Measurements from ENCODE around the gene RPLP2.

The RPLP2 gene

DNA sequence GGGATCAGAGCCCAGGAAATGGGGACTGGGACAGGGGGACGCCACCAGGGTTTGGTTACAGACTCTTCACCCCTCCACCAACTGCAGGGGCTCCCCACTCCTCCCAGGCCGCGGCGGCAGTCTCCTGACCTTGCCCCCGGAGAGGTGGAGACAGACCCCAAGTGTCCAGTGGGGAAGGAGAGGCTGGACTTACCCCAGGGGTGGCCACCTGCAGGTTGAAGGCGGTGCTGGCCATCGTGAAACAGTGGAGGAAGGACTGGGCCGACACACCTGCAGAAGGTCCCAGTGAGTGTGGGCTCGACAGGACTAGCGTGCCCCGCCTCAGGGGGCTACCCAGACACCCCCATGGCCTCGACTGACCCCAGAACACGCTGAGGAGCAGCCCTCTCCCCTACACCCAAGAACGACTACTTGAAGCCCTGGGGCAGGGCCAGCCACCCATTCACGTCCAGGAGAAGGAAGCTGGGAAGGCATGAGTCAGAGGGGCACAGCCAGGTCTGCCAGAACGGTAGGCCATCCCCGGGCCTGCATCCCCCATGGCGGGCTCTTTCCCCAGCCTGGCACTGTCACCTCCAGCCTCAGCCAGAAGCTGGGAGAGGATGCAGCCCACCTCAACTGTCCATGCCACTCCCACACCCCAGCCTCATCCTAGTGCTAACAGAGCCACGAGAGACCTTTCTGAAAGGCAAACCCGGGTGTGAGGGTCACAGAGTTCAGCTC lies 34.7 kb upstream of the RPLP2 start:
- DNase-seq, result no peak

DNA sequence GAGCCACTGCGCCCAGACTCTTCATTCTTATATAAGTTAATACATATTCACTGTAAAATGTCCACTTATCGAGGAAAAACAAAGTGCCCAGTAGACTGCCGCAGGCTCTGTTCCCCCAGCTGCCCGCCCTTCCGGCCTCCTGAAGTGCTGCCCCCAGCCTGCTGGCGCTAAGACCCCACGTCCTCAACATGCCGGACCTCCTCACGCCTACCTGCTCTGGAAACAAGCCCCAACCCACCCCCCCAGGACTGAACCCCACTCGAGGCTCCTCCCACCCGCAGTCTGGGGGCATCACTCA lies 33.6 kb upstream of the RPLP2 start:
- DNase-seq, result no peak

DNA sequence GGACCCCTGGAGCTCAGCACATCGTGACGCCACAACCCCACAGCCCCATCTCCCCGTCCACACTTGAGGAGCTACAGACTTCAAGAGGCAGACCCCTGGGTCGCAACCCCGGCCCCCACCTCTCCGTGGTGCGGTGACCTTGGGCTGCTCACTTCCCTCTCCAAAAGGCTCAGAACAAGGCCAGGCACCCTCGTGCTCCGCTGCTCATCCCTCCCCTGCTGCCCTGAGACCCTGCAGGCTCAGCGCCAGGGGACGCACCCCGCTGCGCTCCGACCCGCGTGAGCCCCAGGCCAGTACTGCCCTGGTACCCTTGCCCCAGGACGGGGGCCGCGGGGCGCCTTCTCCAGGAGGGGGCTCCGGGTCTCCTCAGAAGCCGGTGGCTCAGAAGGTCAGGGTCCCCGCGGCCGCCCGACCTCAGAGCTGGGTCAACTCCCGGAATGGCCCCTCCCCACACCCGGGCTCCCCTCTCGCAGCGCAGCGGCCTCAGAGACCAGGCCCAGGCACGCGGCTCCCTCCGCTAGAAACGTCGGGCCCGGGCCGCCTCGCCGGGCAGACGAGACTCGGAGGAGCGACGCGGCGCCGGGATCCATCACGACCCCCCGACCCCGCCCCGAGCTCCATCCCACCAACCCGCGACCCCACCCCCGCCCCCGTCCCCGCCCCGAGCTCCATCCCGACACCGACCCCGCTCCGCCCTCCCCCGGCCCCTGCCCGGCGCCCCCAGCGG lies 33.0 kb upstream of the RPLP2 start:
- DNase-seq, result peak; percentile 35

DNA sequence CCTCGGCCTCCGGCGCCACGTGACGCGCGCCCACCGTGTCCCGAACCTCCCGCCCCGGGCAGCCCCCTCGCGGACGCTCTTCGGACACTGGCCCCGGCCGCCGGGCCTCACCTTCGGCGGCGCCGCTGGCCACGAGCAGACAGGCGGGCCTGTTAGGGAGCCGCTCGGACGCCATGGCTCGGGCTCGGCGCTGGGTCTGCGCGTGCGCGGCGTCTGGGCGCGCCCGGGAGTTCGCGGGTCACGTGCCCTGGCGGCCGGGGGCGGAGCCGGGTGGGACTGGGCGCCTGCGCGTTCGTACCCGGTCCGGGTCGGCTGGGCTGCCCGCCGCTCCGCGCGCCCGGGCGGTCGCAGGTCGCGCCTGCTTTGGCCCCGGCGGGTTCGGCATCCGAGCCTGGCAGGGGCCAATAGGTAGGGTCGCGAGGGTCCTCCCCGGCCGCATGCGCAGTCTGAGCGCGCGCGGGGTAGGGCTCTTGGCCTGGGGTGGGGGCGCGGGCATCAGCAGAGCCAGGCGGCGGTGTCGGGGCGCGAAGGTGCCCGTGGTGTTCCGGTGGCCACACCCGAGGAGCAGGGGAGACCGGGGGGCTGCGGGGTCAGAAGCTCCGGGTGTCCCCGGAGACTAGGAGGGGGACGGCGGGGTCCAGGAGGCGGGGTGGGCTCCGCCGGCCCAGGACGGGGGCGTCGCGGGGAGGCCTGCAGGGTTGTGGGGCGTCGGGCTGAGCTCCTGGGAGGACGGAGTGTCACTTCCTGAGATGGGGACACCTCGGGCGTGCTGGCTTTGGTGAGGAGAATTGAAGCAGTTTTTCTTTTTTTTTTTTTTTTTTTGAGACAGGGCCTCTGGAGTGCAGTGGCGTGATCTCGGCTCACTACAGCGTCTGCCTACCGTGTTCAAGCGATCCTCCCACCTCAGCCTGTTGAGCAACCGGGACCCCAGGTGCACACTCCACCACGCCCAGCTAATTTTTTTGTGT lies 32.2 kb upstream of the RPLP2 start, which contains the start of gene GATD1:
Gene GATD1, minus strand, starts transcription at position 200 of the 968 bp plus-strand sequence. Its CDS starts 25 bp downstream, at position 175.
- peak; percentile 91 for DNase-seq

- no peak for DNase-seq
Observed at GRCh38 chr11:778976-779954, 30.5 kb upstream of the RPLP2 start.

GRCh38 chr11:779955-780532 lies 29.7 kb upstream of the RPLP2 start:
- no peak for DNase-seq

DNA sequence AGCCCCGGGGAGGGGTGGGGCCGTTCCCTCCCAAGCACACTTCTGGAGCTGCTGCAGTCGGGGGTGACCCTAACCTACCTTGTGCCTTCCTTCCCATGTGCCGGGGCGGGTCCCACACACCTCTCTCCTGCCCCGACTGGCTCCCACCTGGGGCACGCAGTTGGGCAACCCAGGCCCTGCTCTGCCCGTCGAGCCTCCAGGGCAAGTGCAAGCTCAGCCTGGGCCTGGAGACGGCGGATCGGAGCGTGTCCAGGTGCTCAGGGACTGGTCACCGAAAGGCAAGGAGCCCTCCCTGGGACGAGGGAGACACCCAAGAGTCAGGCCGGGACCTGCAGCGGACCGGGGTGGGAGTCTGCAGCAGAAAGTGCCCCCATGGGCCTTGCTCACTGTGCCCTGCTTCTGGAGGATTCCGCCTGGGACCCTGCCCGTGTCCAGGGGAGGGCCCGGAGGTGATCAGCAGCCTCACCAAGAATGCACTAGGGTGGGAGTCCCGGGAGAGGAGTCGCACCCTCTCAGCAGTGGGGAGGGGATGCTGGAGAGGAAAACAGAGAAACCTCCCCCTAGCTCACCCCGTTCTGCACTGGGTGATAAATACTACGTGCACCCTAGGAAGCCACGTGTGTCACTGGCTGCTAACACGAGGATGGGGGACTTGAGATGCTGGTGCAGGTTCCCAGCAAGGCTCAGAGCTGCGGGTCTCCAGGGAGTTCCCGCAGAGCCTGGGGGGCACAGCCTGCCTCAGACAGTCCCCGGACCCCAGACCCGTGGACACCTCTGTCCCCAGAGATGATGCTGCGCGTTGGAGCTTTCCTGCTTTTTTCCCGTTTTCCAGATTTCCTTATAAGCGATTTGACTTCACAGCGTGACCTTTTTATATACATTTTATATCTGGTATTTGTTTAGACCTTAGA lies 27.2 kb upstream of the RPLP2 start:
- DNase-seq, result no peak

- no peak for DNase-seq
Observed at GRCh38 chr11:783581-784015, 26.2 kb upstream of the RPLP2 start.

- no peak for DNase-seq
Observed at GRCh38 chr11:786235-787083, 23.3 kb upstream of the RPLP2 start.

- DNase-seq, result no peak
Observed at GRCh38 chr11:787084-787675, 22.6 kb upstream of the RPLP2 start.

DNA sequence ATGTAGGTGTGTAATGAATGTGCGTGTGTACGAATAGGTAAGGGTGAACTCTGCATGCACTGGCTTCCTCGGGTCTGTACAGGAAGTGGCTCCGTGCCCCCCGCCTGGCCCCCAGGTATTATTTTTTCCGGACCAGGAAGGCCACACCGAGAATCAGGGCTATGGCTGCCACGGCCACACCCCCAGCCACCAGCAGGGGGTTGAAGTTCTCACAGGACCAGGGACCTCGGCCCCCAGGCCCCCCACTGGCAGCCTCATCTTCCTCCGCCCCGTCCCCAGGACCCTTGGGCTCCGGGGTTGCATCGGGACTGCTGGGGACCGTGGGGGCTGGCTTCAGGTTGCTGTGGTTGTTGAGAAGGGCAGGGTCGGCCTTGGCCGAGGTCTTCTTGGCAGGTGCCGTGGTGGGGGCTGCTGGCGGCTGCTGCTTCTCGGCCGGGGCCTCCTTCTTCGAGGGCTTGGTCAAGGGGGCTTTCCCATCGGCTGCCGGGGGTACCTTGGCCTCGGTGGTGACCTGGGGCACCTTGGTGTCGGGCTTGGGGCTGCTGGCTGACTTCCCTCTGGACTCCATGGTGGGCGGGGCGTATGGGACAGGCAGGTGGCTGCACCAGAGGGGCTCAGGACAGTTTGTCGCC lies 21.6 kb upstream of the RPLP2 start:
- no peak for DNase-seq

- no peak for DNase-seq
Observed at GRCh38 chr11:788953-789940, 20.5 kb upstream of the RPLP2 start.

DNA sequence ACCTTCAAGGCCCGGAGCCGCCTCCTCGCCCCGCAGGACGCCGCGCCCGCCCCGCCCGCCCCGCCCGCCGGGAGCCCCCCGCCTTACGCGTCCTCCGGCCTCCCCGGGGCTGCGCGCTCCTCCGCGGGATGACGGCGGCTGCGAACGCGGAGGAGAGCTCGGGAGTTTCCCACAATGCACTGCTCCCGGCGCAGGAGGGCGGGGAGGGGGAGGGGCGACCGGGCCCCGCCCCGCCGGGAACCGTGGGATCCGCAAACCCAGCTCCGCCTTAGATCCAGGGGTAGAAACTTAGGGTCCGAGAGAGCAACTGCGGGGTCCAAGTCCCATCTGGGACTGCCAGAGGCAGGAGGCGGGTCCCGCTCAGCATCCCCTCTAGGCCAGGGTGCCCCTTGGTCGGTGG lies 19.8 kb upstream of the RPLP2 start, which contains the start of gene CEND1:
Gene CEND1, minus strand, starts transcription at position 148 of the 400 bp plus-strand sequence. CDS start 1,514 bp downstream, outside the sequence.
- DNase-seq, result peak; percentile 14

DNA sequence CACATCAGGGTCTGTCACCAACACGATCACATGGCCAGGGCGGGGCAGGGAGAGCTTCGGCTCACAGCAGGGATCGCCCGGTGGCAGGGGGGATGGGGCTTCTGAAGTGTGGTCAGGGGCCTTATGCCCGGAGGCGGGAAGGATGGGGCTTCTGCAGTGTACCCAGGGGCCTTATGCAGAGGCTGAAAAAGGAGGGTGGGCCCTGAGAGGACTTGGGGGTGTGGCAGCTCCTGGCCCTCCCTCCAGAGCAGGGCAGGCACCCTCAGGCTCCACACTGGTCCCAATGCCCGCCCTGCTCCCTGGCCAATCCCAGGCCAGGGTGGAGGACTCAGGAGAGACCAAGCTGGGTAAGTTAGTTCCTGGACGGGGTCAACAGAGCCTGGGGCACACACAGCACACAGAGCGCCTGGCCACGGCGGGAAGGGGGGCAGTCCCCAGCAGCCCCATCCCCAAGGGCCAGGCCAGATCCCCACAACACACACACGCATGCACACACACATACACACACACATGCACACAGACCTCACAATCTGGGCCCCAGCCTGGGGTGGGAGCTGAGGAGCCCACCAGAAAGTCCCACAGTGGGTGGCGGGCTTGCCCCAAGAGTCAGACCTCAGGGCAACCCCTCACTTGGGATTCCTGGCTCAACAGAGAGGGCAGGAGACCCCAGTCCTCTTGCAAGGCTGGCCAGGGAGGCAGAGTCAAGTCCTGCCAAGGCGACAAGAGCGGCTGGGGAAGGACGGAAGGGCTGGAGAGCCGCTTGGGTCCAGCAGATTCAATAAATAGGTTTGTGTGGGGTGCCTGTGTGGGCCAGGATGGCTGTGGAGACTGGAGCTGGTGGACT lies 18.8 kb upstream of the RPLP2 start:
- DNase-seq, result no peak

GRCh38 chr11:791658-792534 lies 17.9 kb upstream of the RPLP2 start:
- DNase-seq, result no peak
